ENCODE measurements around the gene APBA2.
"Not testable (repeated sequence)": the region's sequence is repeated elsewhere in the genome, so short reads cannot be mapped to it uniquely, and the experiment has no call there.

Gene APBA2

DNA sequence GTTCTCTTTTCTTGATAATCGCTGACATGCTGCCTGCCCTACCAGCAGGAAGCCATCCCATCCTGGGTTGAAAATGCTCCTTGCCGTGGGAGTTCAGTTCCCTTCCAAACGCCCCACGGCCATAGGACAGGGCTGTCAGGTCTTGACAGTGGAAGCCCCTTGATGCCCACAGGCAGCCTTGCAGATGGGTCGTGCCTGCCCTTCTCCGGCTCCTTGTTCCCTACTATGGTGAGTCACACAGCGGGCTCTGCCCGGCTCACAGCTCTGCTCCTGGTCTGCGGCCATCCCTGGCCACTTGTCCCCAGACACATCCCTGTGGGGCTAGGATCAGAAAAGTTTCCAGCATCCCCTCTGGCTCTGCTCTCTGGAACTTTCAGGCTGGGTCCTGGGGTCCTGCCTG is 6.2 kb upstream of the APBA2 start:
- no peak for DNase-seq

DNA sequence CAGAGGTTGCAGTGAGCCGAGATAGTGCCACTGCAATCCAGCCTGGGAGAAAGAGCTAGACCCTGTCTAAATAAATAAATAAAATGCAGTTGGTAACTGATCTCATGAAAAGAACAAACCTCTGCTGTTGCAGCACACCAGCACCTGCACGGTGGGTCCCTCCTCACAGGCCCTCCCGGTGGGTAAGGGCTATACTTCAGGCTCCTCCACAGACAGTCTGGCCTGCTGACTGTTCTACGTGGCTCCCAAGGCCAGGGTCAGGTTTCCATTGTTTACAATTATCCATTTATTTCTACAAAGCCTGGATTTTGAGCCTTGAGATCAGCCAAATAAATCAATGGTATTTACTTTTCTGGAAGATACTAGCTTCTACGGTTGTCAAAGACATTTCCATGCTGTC is 5.1 kb upstream of the APBA2 start:
- no peak for DNase-seq

DNA sequence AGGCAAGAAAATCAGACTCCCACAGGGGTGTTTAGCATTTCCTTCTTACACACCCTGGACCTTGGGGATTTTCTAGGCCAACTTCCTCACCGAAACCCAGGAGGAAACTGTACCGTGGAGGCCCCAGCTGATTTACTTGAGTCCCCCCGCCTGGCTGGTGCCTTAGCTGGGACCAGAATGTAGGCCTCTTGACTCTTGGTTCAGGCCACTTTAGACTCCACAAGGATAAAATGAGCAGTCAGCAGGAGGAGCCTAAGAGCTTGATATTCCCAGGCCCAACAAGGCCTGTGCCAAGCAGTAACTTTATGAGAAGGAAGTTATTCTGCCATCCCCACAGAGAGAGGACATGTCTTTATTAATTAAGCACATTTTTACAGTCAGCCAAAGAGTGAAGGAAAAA is 4.6 kb upstream of the APBA2 start:
- DNase-seq: no peak

DNA sequence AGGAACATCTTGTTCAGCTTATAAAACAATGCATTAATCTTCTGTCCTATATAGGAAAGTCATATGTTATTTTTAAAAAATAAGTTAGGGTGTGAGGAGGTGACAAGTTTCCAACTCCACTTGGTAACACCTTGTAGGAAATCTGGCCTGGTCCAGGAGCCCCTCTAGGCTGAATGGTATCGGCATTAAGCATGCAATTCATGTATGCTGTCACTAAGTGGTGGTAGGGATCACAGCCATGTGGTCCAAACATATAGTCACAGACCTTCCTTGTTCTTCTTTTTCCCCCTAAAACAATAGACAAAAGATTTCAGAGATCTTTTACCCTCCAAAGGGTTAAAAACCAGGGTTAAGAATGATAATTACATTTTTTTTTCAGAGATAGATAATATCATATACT is 4.2 kb upstream of the APBA2 start:
- DNase-seq: no peak

DNA sequence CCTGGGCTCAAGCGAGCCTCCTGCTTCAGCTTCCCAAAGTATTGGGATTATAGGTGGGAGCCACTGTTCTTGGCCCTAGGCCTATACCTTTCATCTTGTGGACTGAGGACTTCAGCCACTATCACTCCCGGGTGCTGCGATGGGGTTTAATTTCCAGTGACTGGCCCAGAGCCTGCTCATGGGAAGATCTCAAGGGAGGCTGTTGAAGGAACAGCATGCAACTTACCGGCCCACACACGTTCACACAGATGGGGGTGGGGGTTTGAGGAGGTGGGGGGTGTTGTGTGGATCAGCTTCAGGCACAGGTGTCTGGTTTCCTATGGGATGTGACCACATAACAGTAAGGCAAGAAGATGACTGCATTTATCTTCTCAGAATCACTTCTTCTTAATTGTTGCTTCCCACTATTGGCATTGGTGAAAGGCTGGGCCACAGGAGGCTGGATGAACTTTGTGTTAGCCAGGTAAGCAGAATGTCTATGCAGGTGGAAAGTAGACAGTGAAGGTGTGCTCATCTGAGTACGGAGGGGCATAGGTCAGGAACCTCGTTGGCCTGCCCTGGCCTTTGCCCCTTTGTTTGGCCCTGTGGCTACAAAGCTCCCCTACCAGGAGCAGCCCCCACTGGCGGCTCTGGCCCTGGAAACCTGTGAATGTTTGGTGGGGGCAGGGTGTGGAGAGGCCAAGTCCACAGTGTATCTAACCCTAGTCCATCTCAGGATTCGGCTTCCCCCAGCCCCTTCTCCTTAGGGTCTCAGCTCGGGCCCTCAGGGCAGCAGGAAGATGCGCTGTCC is 1.4 kb upstream of the APBA2 start:
- no peak for DNase-seq

DNA sequence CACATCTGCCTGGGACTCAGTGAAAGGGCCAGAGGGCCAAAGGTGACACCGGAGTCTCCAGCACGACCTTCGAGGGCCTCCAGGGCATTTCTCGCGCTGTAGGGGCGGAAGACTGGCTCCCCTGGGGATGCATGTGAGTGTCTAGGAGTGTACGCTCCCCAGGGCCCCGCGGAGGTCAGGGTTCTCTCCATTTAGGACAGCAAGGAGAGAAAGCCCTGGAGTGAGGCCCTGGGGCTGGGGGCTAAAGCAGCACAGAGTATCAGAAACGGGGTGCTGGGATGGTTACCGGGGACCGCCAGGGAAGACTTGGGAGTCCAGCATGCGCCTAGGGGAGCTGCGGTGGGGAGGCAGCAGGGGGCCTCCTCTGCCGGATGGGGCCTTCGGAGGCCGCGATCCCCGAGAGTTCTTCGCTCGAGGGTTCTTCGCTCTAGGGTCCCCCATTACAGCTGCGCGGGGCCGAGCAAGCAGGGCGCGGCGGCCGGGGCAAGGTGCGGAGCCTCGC is 595 bp upstream of the APBA2 start:
- DNase-seq: no peak

DNA sequence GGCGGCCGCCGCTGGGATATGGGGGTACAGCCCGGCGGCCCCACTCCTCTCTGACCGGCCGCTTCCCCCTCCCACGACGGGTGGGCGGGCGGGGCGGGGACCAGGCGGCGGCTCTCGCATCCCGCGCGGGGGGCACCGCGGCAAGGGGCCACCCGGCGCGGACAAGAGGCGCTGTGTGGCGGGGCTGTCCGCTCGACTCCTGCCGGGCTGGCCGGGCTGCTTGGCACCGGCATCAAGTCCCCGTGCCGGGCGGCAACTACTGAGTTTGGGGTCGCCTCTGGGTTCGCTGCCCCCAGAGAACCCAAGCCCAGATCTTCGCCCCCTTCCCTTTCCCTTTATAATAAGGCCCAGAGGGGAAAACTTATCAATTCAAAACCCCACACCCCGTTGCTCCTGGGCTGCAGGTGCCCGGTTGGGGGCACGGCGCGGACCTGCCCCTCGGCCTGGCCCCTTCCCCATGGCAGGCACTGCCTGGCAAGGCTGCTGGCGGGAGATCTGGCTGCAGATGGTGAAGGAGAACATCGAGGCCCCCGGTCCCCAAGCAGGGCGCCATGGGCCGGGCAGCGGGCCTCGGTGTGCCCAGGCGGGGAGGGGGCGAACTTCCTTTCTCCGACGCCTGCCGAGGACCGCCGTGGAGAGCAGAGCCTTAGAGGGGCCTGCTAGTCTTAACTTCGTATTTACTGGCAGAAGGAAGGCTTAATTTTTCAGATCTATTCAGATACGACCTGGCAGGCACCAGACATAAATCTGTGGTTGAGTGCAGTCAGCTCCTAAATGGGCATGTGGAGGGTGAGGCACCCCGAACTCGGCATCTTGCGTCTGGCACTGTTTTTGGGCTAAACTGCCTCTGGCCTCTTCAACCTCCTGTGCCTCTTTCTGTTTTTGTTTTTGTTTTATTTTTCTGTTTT is 911 bp downstream of the APBA2 start:
- DNase-seq: peak in 2 of 4 experiments; percentile 22 to 29

DNA sequence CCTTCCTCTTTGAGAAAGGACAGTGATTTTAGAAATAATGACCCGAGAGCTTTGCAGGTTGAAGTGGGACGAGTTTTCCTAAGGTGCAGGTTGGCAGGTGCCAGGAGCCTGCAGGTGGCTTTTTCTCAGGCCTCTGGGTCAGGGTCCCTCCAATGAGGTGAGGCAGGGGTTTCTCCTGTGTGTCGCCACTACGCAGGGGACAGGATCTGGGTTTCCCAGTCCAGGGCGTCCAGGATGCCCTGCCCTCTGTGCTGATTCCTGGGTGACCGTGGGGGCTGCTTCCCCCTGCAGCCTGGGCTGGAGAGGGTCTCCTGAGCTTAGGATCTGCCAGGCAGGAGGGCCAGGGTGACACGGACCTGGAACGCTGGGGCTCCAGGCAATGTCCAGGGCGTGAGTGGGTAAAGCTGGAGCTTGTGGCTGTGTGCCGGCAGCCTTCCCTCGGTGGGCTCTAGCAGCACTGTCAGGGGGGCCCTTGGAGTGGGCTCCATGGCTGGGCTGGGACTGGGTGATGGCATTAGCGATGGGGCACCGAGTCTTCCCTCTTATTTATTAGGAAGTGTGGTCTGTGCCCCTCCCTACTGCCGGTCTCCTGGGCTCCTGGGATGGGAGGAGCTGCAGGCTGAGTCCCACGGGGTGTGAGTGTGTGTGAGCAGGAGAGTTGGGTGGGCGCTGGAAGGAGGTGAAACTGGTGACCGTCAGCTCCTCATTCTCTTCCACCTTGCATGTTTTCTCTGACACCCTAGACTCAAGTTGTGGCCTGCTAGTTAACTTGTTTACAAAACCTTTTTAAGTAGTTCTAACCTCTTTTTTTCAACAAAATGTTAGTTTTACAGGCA is 1.8 kb downstream of the APBA2 start:
- no peak for DNase-seq

DNA sequence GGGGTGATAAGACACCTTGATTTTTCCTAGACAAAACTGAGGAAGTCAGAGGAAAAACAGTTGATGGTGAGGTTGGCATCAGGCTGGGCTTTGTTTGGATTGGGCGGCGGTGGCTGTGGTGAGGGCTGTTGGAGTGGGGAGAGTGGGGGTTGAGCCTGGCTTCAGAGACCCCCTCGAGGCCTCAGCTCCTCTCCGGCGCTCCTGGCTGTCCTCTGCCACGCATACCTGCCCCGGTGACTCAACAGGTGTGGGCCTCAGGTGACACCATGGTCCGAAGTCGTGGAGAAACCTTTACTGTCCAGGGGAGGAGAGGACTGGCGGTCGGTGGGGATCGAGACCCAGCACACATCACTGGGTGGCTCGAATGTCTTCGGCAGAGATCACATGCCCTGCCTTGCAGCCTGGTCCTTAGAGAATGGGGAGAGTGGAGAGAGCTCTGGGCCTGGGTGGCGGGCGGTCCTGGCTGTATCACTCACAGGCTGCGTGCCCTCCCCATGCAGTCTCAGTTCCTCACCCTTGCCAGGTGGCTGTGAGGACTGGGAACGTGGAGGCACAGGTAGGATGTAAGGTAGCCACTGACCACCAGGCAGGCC is 2.6 kb downstream of the APBA2 start:
- no peak for DNase-seq

DNA sequence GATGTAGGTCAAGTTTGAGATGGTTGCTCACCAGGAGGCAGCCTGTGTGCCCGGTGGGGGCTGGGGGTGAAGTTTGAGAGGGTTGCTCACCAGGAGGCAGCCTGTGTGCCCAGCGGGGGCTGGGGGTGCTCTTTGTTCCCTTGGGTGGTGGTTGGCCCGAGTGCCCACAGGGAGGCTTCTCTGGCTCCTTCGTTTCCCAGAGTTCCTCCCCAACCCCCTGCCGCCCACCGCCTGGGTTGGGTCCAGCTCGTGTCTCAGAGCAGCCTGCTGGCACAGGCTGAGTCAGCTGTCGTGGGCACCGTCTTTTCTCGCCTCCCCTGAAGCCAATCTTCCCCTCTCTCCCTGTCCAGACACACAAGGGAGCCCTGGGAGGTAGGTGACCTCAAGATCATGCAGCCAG is 3.1 kb downstream of the APBA2 start:
- DNase-seq: no peak

DNA sequence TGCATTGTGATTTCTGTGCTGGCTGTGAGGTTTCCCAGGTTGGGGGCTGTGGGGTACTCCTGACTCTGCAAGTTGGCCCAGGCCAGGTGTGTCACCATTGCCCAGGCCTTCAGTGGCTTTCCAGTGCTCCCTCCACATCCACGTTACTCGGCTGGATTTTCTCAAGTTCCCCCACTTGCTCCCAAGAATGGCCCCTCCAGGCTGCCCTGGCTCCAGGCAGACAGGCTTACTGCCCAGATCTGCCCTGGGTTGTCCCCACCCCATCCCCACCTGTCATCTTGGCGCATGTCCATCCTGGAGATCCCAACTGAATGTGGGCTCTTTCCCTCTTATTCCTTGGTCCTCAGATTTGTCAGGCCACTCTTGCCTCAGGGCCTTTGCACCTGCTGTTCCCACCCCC is 3.6 kb downstream of the APBA2 start:
- peak in 1 of 4 experiments; percentile 8 for DNase-seq

DNA sequence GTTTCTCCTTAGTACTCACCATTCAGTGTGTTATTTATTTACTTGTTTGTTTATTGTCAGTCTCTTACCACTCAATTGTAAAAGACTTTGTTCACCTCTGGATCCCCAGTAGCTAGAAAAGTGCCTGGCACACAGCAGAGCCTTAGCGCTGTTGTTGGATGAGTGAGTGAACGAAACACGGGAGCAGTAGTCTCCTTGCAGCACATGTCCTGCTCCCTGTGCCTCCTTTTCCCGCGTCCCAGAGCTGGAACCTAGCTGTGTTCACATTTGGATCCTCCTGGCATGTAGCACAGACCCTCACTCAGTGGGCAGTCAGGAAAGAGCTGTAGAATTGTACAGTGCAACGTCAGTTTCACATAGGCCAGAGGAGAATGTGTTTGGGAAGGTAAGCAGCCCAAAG is 4.1 kb downstream of the APBA2 start:
- DNase-seq: not testable (repeated sequence)

DNA sequence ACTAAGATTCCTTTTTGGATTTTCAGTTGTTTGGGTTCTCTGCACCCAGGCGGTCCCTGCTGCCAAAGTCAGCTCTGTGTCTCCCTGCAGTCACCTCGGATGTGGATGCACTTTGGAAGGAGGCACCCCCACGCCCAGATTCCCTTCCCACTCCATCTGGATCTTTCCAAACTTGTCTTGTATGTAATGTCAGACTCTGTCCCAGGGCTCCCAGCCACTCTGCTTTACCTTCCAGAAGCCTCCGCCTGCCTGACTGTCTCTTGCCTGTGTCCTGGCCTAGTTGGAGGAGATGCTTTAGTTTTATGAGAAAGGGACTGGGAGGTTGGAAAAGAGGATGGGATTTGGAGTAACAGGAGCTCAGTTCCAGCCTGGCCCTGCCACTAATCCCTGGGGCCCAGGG is 4.5 kb downstream of the APBA2 start:
- peak in 1 of 4 experiments; percentile 28 for DNase-seq

DNA sequence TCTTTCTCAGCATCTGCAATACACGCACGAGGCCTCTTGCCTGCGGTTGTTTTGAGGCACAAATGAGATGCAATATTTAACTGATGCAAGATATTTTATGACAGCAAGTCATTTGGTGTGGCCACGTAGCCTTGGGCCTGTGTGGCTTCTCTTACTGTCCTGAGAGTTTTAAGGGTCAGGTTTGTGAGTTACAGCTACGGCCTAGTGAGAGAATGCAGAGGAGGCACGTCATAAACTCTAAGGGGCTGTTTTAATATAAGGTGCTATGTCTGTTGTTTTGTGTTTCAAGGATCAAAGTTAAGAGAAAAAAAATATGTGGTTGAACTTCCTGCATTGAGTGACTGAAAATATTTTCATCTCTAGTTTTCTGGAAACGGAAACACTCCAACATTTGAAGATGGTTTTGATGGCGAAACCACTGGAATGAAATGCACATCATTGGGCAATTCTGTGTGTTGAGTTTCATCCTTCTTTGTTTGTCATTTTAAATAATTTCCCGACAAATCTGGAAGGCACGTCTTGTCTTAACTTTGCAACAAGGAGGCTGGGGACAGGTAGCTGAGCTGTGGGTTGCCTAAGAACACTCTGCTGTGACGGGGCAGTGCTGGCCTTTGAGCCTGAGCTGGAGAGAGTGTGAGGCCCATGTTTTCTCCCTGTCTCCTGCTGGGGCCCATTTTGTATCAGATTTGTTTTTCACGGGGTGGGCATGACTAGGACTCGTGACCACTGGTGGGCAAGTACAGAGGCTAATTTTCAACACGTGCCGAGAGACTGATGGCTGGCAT is 5.1 kb downstream of the APBA2 start:
- DNase-seq: peak in 1 of 4 experiments; percentile 13

DNA sequence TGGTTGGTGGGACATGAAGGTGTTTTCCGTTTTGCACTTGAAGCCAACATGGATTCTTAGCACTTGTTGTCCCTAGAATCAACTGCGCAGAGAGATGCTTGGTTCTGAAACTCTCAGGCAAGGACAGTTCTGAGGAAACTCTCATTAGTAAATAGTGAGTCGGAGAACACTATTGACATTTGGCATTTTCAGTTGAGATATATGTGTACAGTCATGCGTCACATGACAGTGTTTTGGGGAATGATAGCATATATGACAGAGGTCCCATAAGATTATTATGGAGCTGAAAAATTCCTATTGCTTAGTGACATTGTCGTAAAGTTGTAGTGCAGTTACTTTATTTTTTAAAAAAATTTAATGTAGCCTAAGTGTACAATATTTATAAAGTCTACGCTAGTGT is 5.8 kb downstream of the APBA2 start:
- no peak for DNase-seq

DNA sequence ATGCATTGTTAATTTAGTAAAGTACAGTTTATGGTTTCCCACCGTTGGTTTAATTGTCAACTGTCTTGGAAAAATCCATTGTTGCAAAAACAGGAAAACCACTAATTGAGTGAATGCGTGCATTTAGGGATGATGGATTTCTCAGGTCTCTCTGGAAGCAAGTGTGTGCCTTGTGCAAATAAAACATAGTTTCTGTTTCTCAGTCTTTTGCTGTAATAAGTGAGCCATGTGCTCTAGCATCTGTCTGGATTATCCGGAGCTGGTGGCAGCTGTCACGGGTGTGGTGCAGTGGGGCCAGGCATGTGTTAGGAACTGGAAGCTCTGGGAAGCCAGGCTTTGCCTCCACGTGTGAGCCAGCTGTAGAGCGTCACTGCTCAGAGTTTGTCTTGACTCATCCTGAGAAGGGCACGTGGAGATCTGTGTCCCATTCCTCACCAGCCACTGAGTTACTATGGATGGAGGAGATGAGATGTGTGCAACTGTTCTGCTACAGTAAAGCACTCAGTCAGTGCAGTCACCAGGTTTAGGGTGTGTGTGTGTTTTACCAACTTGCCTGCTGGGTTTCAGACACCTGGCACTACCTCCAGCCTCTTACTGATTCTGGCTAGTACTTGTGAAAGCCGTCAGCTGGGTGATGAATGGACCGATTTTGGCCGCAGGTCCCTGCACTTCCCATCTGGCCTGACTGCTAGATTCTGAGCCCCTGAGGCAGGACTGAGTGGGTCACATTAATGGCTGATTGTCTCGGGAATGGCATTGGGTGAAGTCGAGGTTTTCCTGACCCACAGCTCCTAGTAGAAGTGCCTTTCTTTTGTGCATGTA is 7.2 kb downstream of the APBA2 start:
- DNase-seq: no peak

DNA sequence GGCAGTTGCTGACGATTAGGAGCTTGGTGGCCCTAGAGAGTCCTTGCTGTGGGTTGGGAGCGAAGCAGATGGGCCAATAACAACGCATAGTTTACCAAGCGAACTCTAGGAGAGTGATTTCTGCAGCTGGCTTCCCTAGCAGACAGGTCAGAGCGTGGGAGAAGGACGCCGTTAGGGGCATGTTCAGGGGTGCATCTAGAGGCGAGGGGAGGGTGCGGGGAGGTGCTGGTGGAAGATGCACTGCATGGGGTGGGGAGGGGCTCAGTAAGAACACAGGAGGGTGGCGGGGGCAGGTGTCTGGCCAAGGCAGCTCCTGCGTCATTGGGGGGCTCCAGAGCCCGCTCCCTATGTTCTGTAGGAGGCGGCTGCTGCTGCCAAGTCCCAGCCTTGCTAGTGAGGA is 8.9 kb downstream of the APBA2 start:
- DNase-seq: no peak

DNA sequence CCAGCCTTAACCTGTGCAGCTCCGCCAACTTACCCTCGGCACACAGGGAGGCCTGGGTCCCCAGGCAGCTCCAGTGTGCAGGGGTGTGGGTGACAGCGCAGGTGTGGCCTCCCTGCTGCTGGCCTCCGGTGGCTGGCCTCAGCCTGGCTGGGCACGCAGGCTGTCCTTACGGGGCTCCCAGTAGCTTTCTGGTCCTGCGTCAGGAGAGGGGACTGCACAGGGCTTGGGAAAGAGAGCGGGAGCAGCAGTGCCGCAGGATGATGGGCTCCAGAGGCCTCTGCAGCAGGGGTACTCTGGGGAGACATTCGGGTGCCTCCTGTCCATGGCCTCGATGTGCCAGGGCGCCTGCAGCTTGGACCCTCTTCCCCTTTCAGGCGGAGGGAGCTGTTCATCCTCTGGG is 9.4 kb downstream of the APBA2 start:
- no peak for DNase-seq

DNA sequence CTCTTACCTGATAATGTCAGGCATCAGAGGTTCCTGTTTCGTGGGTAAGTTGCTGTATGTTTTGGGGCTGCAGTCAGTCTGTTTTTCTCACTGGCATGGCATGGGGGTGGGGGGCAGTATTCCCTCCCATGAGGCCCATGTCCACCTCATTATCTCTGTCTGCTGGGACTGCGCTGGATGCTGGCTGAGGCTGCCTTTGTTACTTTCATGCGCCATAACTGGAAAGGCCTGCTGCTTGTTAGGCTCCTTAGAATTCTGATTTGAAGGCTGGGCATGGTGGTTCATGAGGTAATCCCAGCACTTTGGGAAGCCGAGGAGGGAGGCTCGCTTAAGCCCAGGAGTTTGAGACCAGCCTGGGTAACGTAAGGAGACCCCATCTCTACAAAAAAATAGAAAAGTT is 9.8 kb downstream of the APBA2 start:
- no peak for DNase-seq

DNA sequence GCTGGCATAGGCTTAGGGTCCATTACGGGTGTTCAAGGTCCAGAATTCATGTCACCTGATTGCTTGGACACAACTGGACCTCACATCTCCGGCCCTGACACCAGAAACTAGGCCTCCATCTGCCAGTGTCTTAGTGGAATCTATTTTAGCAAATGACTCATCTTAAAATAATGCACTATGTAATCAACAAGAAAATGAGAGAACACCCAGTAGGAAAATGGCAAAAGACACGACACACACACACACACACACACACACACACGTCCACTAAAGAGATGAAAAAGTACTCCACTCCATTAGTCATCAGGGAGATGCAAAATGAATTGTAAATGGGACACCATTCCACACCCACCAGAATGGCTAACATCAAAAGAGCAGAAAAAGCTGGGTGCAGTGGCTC is 11.2 kb downstream of the APBA2 start:
- DNase-seq: no peak
